ENCODE data around the gene JAZF1. TPM values are rescaled to one million over a fixed set of nuclear protein-coding genes. Genes with fewer than 3 reads are reported as not detected.

Gene JAZF1
- total and polyA plus RNA-seq, 2 donors (not counting 1 experiment from before 2014, with no cell fraction given): 14.0 to 38.6 TPM

GRCh38 chr7:28114056-28114455 lies 66.5 kb downstream of the JAZF1 start:
- H3K9me3 ChIP-seq (ENCODE audit: control extremely low read depth in 1 of 3, control insufficient read depth in 2 of 3, insufficient read depth in 1 of 3, low read length in 2 of 3): no peaks in the 10 kb centered on the region
- no peaks in the 10 kb centered on the region for H3K27me3 ChIP-seq (replicated peaks in 1 of 4; ENCODE audit: control extremely low read depth in 1 of 4, control insufficient read depth in 3 of 4, insufficient read depth in 4 of 4, low read length in 3 of 4)
- no peak overlapping the region for H3K27ac ChIP-seq (ENCODE audit: low read length in 2 of 2)
- no peak overlapping the region for H3K4me3 ChIP-seq (ENCODE audit: control extremely low read depth in 1 of 5, extremely low read depth in 1 of 5, insufficient read depth in 1 of 5, low read depth in 2 of 5, low read length in 4 of 5)
- H3K9ac ChIP-seq (ENCODE audit: low read length): no peak overlapping the region
- WGBS (ENCODE audit: insufficient coverage): 96% methylated on average over 4 of the region's 4 CpGs
- peaks cover under 1 to 25% of the 10 kb centered on the region in 2 donors for H3K4me1 ChIP-seq (ENCODE audit: control insufficient read depth in 2 of 2, insufficient read depth in 2 of 2, low read length in 2 of 2)
- H4K20me1 ChIP-seq (ENCODE audit: control insufficient read depth, insufficient read depth, low read length, poor library complexity, severe bottlenecking): peaks cover 51% of the 10 kb centered on the region
- CTCF ChIA-PET: interaction anchor here (1.1 to 1.3 kb wide), 3 partner anchors 13 to 35 kb away, joined by 3 to 7 read pairs (median 3); no protein-coding TSS in a partner anchor
- H3K27me3 Mint-ChIP-seq: no peaks in the 10 kb centered on the region
- no peak for TF ChIP-seq EZH2 (IDR thresholded peaks at IDR 0.05; ENCODE audit: borderline replicate concordance, insufficient read depth, low read depth, low read length, poor library complexity, severe bottlenecking)
- H3K36me3 ChIP-seq (replicated peaks in 1 of 2; ENCODE audit: control extremely low read depth in 1 of 2, control insufficient read depth in 1 of 2, extremely low read depth in 1 of 2, insufficient read depth in 2 of 2, low read length in 1 of 2): peaks cover 0 to 7% of the 10 kb centered on the region in 2 experiments
- H3K4me1 Mint-ChIP-seq: peaks cover 56% of the 10 kb centered on the region
- no peak for DNase-seq
- H3K4me3 Mint-ChIP-seq: no peak overlapping the region
- H3K27ac Mint-ChIP-seq: no peak overlapping the region
- H3K4me2 ChIP-seq (replicated peaks; ENCODE audit: low read depth, low read length, poor library complexity, severe bottlenecking): no peak overlapping the region
- peaks cover 93% of the 10 kb centered on the region for H3K79me2 ChIP-seq (ENCODE audit: control insufficient read depth, insufficient read depth, low read length)
- H3K9me3 Mint-ChIP-seq (ENCODE audit: insufficient read depth): no peaks in the 10 kb centered on the region
- no peak for ATAC-seq (ENCODE audit: low read depth)
- POLR2A ChIA-PET: no interaction called here
- intact Hi-C loops (cut with micrococcal nuclease): no loop called here
- no peak overlapping the region for H2AFZ ChIP-seq (ENCODE audit: insufficient read depth, low read depth, low read length, poor library complexity, severe bottlenecking)

GRCh38 chr7:28112883-28113540 lies 67.6 kb downstream of the JAZF1 start:
- WGBS (ENCODE audit: insufficient coverage): 92% methylated on average over 14 of the region's 14 CpGs
- H3K9me3 Mint-ChIP-seq (ENCODE audit: insufficient read depth): no peaks in the 10 kb centered on the region
- Histone ChIP-seq H3K9me3 (ENCODE audit: control extremely low read depth in 1 of 3, control insufficient read depth in 2 of 3, insufficient read depth in 1 of 3, low read length in 2 of 3) (no peaks in the 10 kb centered on the region), H3K27me3 (replicated peaks in 1 of 4; ENCODE audit: control extremely low read depth in 1 of 4, control insufficient read depth in 3 of 4, insufficient read depth in 4 of 4, low read length in 3 of 4) (no peaks in the 10 kb centered on the region), H3K36me3 (replicated peaks in 1 of 2; ENCODE audit: control extremely low read depth in 1 of 2, control insufficient read depth in 1 of 2, extremely low read depth in 1 of 2, insufficient read depth in 2 of 2, low read length in 1 of 2) (peaks cover 0 to 7% of the 10 kb centered on the region in 2 experiments), H2AFZ (ENCODE audit: insufficient read depth, low read depth, low read length, poor library complexity, severe bottlenecking) (no peak overlapping the region), H4K20me1 (ENCODE audit: control insufficient read depth, insufficient read depth, low read length, poor library complexity, severe bottlenecking) (peaks cover 50% of the 10 kb centered on the region), H3K4me2 (replicated peaks; ENCODE audit: low read depth, low read length, poor library complexity, severe bottlenecking) (no peak overlapping the region), H3K4me3 (ENCODE audit: control extremely low read depth in 1 of 5, extremely low read depth in 1 of 5, insufficient read depth in 1 of 5, low read depth in 2 of 5, low read length in 4 of 5) (no peak overlapping the region), H3K9ac (ENCODE audit: low read length) (no peak overlapping the region), H3K79me2 (ENCODE audit: control insufficient read depth, insufficient read depth, low read length) (peaks cover 94% of the 10 kb centered on the region), H3K27ac (ENCODE audit: low read length in 2 of 2) (peak overlapping the region in 1 of 2 donors; percentile 45), H3K4me1 (ENCODE audit: control insufficient read depth in 2 of 2, insufficient read depth in 2 of 2, low read length in 2 of 2) (peaks cover 0 to 25% of the 10 kb centered on the region in 2 donors)
- no peaks in the 10 kb centered on the region for H3K27me3 Mint-ChIP-seq
- ChIA-PET CTCF (interaction anchor here (0.5 to 1.3 kb wide), 4 partner anchors 12 to 94 kb away, joined by 3 to 7 read pairs (median 3); no protein-coding TSS in a partner anchor), POLR2A (no interaction called here)
- no peak for TF ChIP-seq CTCF (IDR thresholded peaks at IDR 0.05)
- no peak for TF ChIP-seq EZH2 (IDR thresholded peaks at IDR 0.05; ENCODE audit: borderline replicate concordance, insufficient read depth, low read depth, low read length, poor library complexity, severe bottlenecking)
- intact Hi-C loops (cut with micrococcal nuclease): no loop called here
- ATAC-seq (ENCODE audit: low read depth) (no peak), DNase-seq (no peak)
- H3K4me3 Mint-ChIP-seq: no peak overlapping the region
- peak overlapping the region; percentile 69 for H3K27ac Mint-ChIP-seq
- peaks cover 60% of the 10 kb centered on the region for H3K4me1 Mint-ChIP-seq

Data from B cell (primary cell).